Stomach (tissue), 9 donors: ENCODE data around the gene LIMS2. TPM values are rescaled to one million over a fixed set of nuclear protein-coding genes. Genes with fewer than 3 reads are reported as not detected.

ENCODE experiments used
- DNase-seq, 2 donors: peaks; one replicate each; pipeline versions ENCODE4 v3.0.0 to v3.0.0-alpha.2; 2013 to 2019
- H3K27ac ChIP-seq, 5 donors: fragments of 200-600 bp in 4 of 5; sonication (generic) in 4 of 5; one replicate each; pipeline ENCODE4 v1.5.1; 2013 to 2019; ENCODE audit warnings: mild to moderate bottlenecking in 1 of 5, moderate library complexity in 1 of 5
- H3K27me3 ChIP-seq, 3 donors: fragments of 200-600 bp; sonication (generic); one replicate each; pipeline ENCODE4 v1.5.1; 2017 to 2019; ENCODE audit warnings: mixed run types in 1 of 3
- H3K36me3 ChIP-seq, 4 donors: fragments of 200-600 bp; sonication (generic); 1 replicate in 3 of 4; 2 replicates in 1 of 4; pipeline ENCODE4 v1.5.1; 2016 to 2019
- H3K4me1 ChIP-seq, 4 donors: fragments of 200-600 bp; sonication (generic); one replicate each; pipeline ENCODE4 v1.5.1; 2016 to 2019
- H3K4me3 ChIP-seq, 4 donors: fragments of 200-600 bp; sonication (generic) in 3 of 4; one replicate each; pipeline ENCODE4 v1.5.1; 2016 to 2019; ENCODE audit warnings: mild to moderate bottlenecking in 1 of 4
- H3K9me3 ChIP-seq, 4 donors: fragments of 200-600 bp; sonication (generic); one replicate each; pipeline ENCODE4 v1.5.1; 2016 to 2019
- CTCF ChIP-seq, 7 experiments: fragments of 450-650 bp in 4 of 7; fragments of 200-600 bp in 3 of 7; sonication (generic) in 3 of 7; IDR thresholded peaks; one replicate each; pipeline ENCODE4 v1.5.1; 2016 to 2019; ENCODE audit warnings: antibody characterized with exemption in 7 of 7, control low read depth in 2 of 7, mild to moderate bottlenecking in 1 of 7
- EP300 ChIP-seq: sonication (generic); formaldehyde crosslinking; IDR thresholded peaks from one replicate; pipeline ENCODE4 v1.6.1; 2017; ENCODE audit warnings: antibody characterized with exemption
- POLR2A ChIP-seq, 4 donors: fragments of 450-650 bp; IDR thresholded peaks; one replicate each; pipeline ENCODE4 v1.6.1; 2016; ENCODE audit warnings: antibody characterized with exemption in 4 of 4, control low read depth in 2 of 4, mild to moderate bottlenecking in 1 of 4, moderate library complexity in 1 of 4
- POLR2AphosphoS5 ChIP-seq, 3 donors: sonication (generic); formaldehyde crosslinking; IDR thresholded peaks; one replicate each; pipeline ENCODE4 v1.6.1; 2016; ENCODE audit warnings: antibody characterized with exemption in 3 of 3
- WGBS, 5 donors: extraction: QIAGEN DNeasy Blood & Tissue Kit in 3 of 5; methylation state at CpG; one replicate each; pipeline versions ENCODE4 v1.1.5 to v1.1.7; 2013 to 2018; 5-methylcytosine and 5-hydroxymethylcytosine counted together
- intact Hi-C: fragments of 100-400 bp; cut with DNase I; formaldehyde crosslinking; loops from one replicate; pipeline ENCODE4 v1.15.1; 2023; ENCODE audit warnings: low total_unique reads
- polyA plus RNA-seq, 3 donors: library from polyadenylated mRNA; stranded (reverse); fragments of 200-250 nt; gene quantifications; one replicate each; pipeline ENCODE4 v1.2.3, GENCODE V29; 2013
- total RNA-seq, 5 donors: library from RNA; depleted of rRNA; stranded (reverse); fragments of >200 nt; gene quantifications; one replicate each; pipeline versions ENCODE4 v1.1.0 to v1.2.3, GENCODE V29; 2014 to 2016
- donor health status: healthy with polysubstance abuse.
- donor health status: Bipolar disorder and iron deficiency.
- donor health status: healthy.

LIMS2 gene
- total and polyA plus RNA-seq, 8 donors, result 30.3 to 94.1 (median 59.5) TPM

- Histone ChIP-seq H3K27ac (peak overlapping the region in 3 of 5 donors; percentile 10 to 90 (median 15)), H3K4me3 (no peak overlapping the region), H3K27me3 (peaks cover 0 to 3% (median 0%) of the 10 kb centered on the region in 3 donors), H3K36me3 (peaks cover 0 to 23% (median 11%) of the 10 kb centered on the region in 4 donors), H3K9me3 (no peaks in the 10 kb centered on the region), H3K4me1 (peaks cover 3 to 72% (median 35%) of the 10 kb centered on the region in 4 donors)
- DNase-seq, result no peak
- intact Hi-C loops, result no loop called here
- TF ChIP-seq EP300, result no peak
- WGBS, 5 donors, result 82 to 88% (median 85%) methylated on average over 11 to 19 of the region's 19 CpGs
Observed at GRCh38 chr2:127644066-127645025, 31.0 kb downstream of the LIMS2 start.

- 87 to 92% (median 90%) methylated on average over 12 to 15 of the region's 15 CpGs for WGBS, 5 donors
- H3K36me3 ChIP-seq, result peaks cover 0 to 31% (median 15%) of the 10 kb centered on the region in 4 donors
- H3K27me3 ChIP-seq, result peaks cover 0 to 3% (median 0%) of the 10 kb centered on the region in 3 donors
- DNase-seq, result no peak
- TF ChIP-seq EP300 (no peak), POLR2A (IDR thresholded peaks at IDR 0.05) (no peak), CTCF (IDR thresholded peaks at IDR 0.05) (no peak), POLR2AphosphoS5 (IDR thresholded peaks at IDR 0.05) (no peak)
- H3K4me1 ChIP-seq, result peaks cover under 1 to 70% (median 34%) of the 10 kb centered on the region in 4 donors
- intact Hi-C loops, result no loop called here
- H3K9me3 ChIP-seq, result no peaks in the 10 kb centered on the region
- peak overlapping the region in 3 of 5 donors; percentile 10 to 90 (median 15) for H3K27ac ChIP-seq
- H3K4me3 ChIP-seq, result no peak overlapping the region
Observed at GRCh38 chr2:127643439-127644065, 31.8 kb downstream of the LIMS2 start.

- Histone ChIP-seq H3K4me1 (peaks cover 8 to 70% (median 38%) of the 10 kb centered on the region in 4 donors), H3K9me3 (no peaks in the 10 kb centered on the region), H3K36me3 (peaks cover 0 to 33% (median 16%) of the 10 kb centered on the region in 4 donors), H3K27ac (peak overlapping the region in 3 of 5 donors; percentile 10 to 90 (median 15)), H3K4me3 (no peak overlapping the region), H3K27me3 (peaks cover 0 to 3% (median 0%) of the 10 kb centered on the region in 3 donors)
- WGBS, 5 donors, result 78 to 85% (median 84%) methylated on average over 17 of the region's 17 CpGs
- intact Hi-C loops, result no loop called here
- no peak for DNase-seq
- TF ChIP-seq EP300 (no peak), POLR2AphosphoS5 (IDR thresholded peaks at IDR 0.05) (no peak), POLR2A (IDR thresholded peaks at IDR 0.05) (no peak), CTCF (IDR thresholded peaks at IDR 0.05) (no peak)
Observed at GRCh38 chr2:127642706-127643438, 32.5 kb downstream of the LIMS2 start.

- WGBS, 5 donors, result 64 to 73% (median 68%) methylated on average over 15 to 25 of the region's 25 CpGs
Observed at GRCh38 chr2:127641846-127642507, 33.4 kb downstream of the LIMS2 start.

More at GRCh38 chr2:127641846-127642507, 33.4 kb downstream of the LIMS2 start:
- no peaks in the 10 kb centered on the region for H3K9me3 ChIP-seq
- H3K27me3 ChIP-seq, result peaks cover 0 to 3% (median 0%) of the 10 kb centered on the region in 3 donors
- TF ChIP-seq CTCF (IDR thresholded peaks at IDR 0.05) (no peak), POLR2AphosphoS5 (IDR thresholded peaks at IDR 0.05) (no peak), EP300 (no peak), POLR2A (IDR thresholded peaks at IDR 0.05) (no peak)
- intact Hi-C loops, result no loop called here
- no peak for DNase-seq
- H3K27ac ChIP-seq, result peak overlapping the region in 3 of 5 donors; percentile 20 to 90 (median 22)
- H3K4me1 ChIP-seq, result peaks cover 17 to 70% (median 43%) of the 10 kb centered on the region in 4 donors
- H3K4me3 ChIP-seq, result no peak overlapping the region
- H3K36me3 ChIP-seq, result peaks cover 0 to 33% (median 16%) of the 10 kb centered on the region in 4 donors
